ENCODE measurements around the gene SSTR5. TPM values are rescaled to one million over a fixed set of nuclear protein-coding genes. Genes with fewer than 3 reads are reported as not detected.
A peak's percentile ranks its signal among the peaks of the same experiment; 100 is the strongest.
"Not testable (repeated sequence)": the region's sequence is repeated elsewhere in the genome, so short reads cannot be mapped to it uniquely, and the experiment has no call there.

Gene SSTR5
- total and polyA plus RNA-seq, 2 donors = 0.20 to 0.32 TPM

- 97% methylated on average over 43 of the region's 43 CpGs for WGBS
- H3K27ac ChIP-seq (ENCODE audit: low read depth) = no peak overlapping the region
- no peaks in the 10 kb centered on the region for H3K4me1 ChIP-seq (ENCODE audit: insufficient read depth)
- H3K4me3 ChIP-seq (ENCODE audit: low read depth, low read length) = no peak overlapping the region
- no peak for DNase-seq (ENCODE audit: extremely low spot score)
- no peaks in the 10 kb centered on the region for H3K36me3 ChIP-seq (ENCODE audit: insufficient read depth)
Measured at GRCh38 chr16:1079341-1079740, 6.8 kb downstream of the SSTR5 start.

- no peaks in the 10 kb centered on the region for H3K4me1 ChIP-seq (ENCODE audit: insufficient read depth)
- no peaks in the 10 kb centered on the region for H3K36me3 ChIP-seq (ENCODE audit: insufficient read depth)
- H3K4me3 ChIP-seq (ENCODE audit: low read depth, low read length) = no peak overlapping the region
- DNase-seq (ENCODE audit: extremely low spot score) = no peak
- no peak overlapping the region for H3K27ac ChIP-seq (ENCODE audit: low read depth)
- 86% methylated on average over 45 of the region's 45 CpGs for WGBS
Measured at GRCh38 chr16:1079786-1080525, 7.4 kb downstream of the SSTR5 start.

- H3K4me3 ChIP-seq (ENCODE audit: low read depth, low read length) = no peak overlapping the region
- 49% methylated on average over 42 of the region's 42 CpGs for WGBS
Measured at GRCh38 chr16:1080801-1081733, 8.5 kb downstream of the SSTR5 start.

GRCh38 chr16:1081734-1082265 is 9.3 kb downstream of the SSTR5 start:
- WGBS = 79% methylated on average over 22 of the region's 22 CpGs
- H3K36me3 ChIP-seq (ENCODE audit: insufficient read depth) = no peaks in the 10 kb centered on the region
- H3K27ac ChIP-seq (ENCODE audit: low read depth) = no peak overlapping the region
- H3K4me3 ChIP-seq (ENCODE audit: low read depth, low read length) = no peak overlapping the region
- DNase-seq (ENCODE audit: extremely low spot score) = no peak
- H3K4me1 ChIP-seq (ENCODE audit: insufficient read depth) = no peaks in the 10 kb centered on the region

More at GRCh38 chr16:1080801-1081733, 8.5 kb downstream of the SSTR5 start:
- no peak for DNase-seq (ENCODE audit: extremely low spot score)
- Histone ChIP-seq H3K4me1 (ENCODE audit: insufficient read depth) (no peaks in the 10 kb centered on the region), H3K27ac (ENCODE audit: low read depth) (no peak overlapping the region), H3K36me3 (ENCODE audit: insufficient read depth) (no peaks in the 10 kb centered on the region)

GRCh38 chr16:1082266-1082951 is 9.9 kb downstream of the SSTR5 start:
- Histone ChIP-seq H3K36me3 (ENCODE audit: insufficient read depth) (no peaks in the 10 kb centered on the region), H3K4me3 (ENCODE audit: low read depth, low read length) (no peak overlapping the region), H3K27ac (ENCODE audit: low read depth) (peak overlapping the region; percentile 59), H3K4me1 (ENCODE audit: insufficient read depth) (no peaks in the 10 kb centered on the region)
- 56% methylated on average over 21 of the region's 21 CpGs for WGBS
- no peak for DNase-seq (ENCODE audit: extremely low spot score)

- H3K4me3 ChIP-seq (ENCODE audit: low read depth, low read length) = no peak overlapping the region
- H3K27ac ChIP-seq (ENCODE audit: low read depth) = peak overlapping the region; percentile 59
- H3K36me3 ChIP-seq (ENCODE audit: insufficient read depth) = no peaks in the 10 kb centered on the region
- peak; percentile 29 for DNase-seq (ENCODE audit: extremely low spot score)
- H3K4me1 ChIP-seq (ENCODE audit: insufficient read depth) = no peaks in the 10 kb centered on the region
- 27% methylated on average over 34 of the region's 34 CpGs for WGBS
Measured at GRCh38 chr16:1082952-1083675, 10.6 kb downstream of the SSTR5 start.

GRCh38 chr16:1084971-1085370 is 12.4 kb downstream of the SSTR5 start:
- WGBS = 94% methylated on average over 6 of the region's 6 CpGs
- Histone ChIP-seq H3K4me3 (ENCODE audit: low read depth, low read length) (no peak overlapping the region), H3K27ac (ENCODE audit: low read depth) (no peak overlapping the region), H3K4me1 (ENCODE audit: insufficient read depth) (no peaks in the 10 kb centered on the region), H3K36me3 (ENCODE audit: insufficient read depth) (no peaks in the 10 kb centered on the region)
- DNase-seq (ENCODE audit: extremely low spot score) = no peak

- not testable (repeated sequence) for DNase-seq (ENCODE audit: extremely low spot score); H3K36me3 ChIP-seq (ENCODE audit: insufficient read depth); H3K4me1 ChIP-seq (ENCODE audit: insufficient read depth); H3K4me3 ChIP-seq (ENCODE audit: low read depth, low read length); H3K27ac ChIP-seq (ENCODE audit: low read depth)
- WGBS = 81% methylated on average over 10 of the region's 10 CpGs
Measured at GRCh38 chr16:1086443-1086842, 13.9 kb downstream of the SSTR5 start.

- DNase-seq (ENCODE audit: extremely low spot score) = no peak
- Histone ChIP-seq H3K36me3 (ENCODE audit: insufficient read depth) (no peaks in the 10 kb centered on the region), H3K4me1 (ENCODE audit: insufficient read depth) (no peaks in the 10 kb centered on the region), H3K27ac (ENCODE audit: low read depth) (no peak overlapping the region), H3K4me3 (ENCODE audit: low read depth, low read length) (no peak overlapping the region)
- 59% methylated on average over 40 of the region's 40 CpGs for WGBS
Measured at GRCh38 chr16:1088295-1089170, 16.0 kb downstream of the SSTR5 start.

- 38% methylated on average over 17 of the region's 17 CpGs for WGBS
- no peak for DNase-seq (ENCODE audit: extremely low spot score)
- no peaks in the 10 kb centered on the region for H3K36me3 ChIP-seq (ENCODE audit: insufficient read depth)
- H3K27ac ChIP-seq (ENCODE audit: low read depth) = no peak overlapping the region
- H3K4me3 ChIP-seq (ENCODE audit: low read depth, low read length) = no peak overlapping the region
- H3K4me1 ChIP-seq (ENCODE audit: insufficient read depth) = no peaks in the 10 kb centered on the region
Measured at GRCh38 chr16:1089439-1089821, 16.9 kb downstream of the SSTR5 start.

- WGBS = 22% methylated on average over 38 of the region's 38 CpGs
- no peaks in the 10 kb centered on the region for H3K36me3 ChIP-seq (ENCODE audit: insufficient read depth)
- no peaks in the 10 kb centered on the region for H3K4me1 ChIP-seq (ENCODE audit: insufficient read depth)
- no peak overlapping the region for H3K27ac ChIP-seq (ENCODE audit: low read depth)
- DNase-seq (ENCODE audit: extremely low spot score) = no peak
- no peak overlapping the region for H3K4me3 ChIP-seq (ENCODE audit: low read depth, low read length)
Measured at GRCh38 chr16:1089822-1090619, 17.5 kb downstream of the SSTR5 start.
